ENCODE measurements around the gene NSUN5.

Gene NSUN5

DNA sequence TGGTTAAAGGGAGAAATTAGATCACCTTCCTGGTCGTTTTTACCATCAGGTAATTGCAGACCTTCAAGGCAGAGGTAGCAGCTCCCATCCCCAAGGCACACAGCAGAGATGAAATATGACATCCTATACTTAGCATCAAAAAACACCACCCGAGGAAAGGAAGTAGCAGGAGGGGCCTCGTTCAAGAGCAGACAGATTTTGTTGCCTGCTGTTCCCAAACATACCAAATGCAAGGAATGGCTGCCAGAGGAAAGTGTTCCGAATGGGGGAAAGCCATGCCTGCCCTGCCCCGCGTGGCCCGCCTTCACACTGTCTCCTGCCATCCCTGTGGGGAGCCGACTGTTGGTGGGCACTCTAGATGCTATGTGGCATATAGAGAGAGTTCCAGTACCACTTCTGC lies 37.3 kb upstream of the NSUN5 start:
- peaks cover 0 to 9% (median 6%) of the 10 kb centered on the region in 5 donors for H3K4me1 ChIP-seq (ENCODE audit: control insufficient read depth in 5 of 5, insufficient read depth in 5 of 5, low read length in 5 of 5)
- no peak overlapping the region for H3K4me3 ChIP-seq (ENCODE audit: low read depth in 1 of 5, low read length in 5 of 5)
- H3K9ac ChIP-seq (ENCODE audit: low read length in 5 of 5), result no peak overlapping the region
- H3K36me3 ChIP-seq (ENCODE audit: control insufficient read depth in 5 of 5, insufficient read depth in 5 of 5, low read length in 5 of 5), result no peaks in the 10 kb centered on the region
- H3K27ac ChIP-seq (ENCODE audit: low read depth, low read length), result no peak overlapping the region
- H3K27me3 ChIP-seq (ENCODE audit: control insufficient read depth in 5 of 5, insufficient read depth in 4 of 5, low read length in 5 of 5), result no peaks in the 10 kb centered on the region
- no peaks in the 10 kb centered on the region for H3K9me3 ChIP-seq (ENCODE audit: control insufficient read depth in 5 of 5, low read length in 5 of 5)

DNA sequence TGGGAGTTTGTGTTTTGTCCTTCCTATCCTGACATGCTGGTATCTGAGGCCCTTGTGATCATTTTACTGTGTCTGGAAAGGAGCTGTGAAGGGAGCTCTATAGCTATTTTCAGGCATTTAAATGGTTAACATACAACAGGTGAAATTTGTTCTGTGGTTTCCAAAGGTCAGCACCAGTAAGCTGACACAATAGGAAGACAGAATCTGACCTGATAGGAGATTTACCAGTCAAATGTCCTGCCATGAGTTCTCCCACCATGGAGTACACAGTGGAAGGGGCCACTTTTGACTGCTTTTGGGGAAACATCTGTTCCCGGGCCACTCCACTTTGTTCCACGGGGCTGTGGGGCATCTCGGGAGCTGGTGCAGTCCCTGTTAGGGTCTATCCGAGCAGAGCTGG lies 36.9 kb upstream of the NSUN5 start:
- Histone ChIP-seq H3K27me3 (ENCODE audit: control insufficient read depth in 5 of 5, insufficient read depth in 4 of 5, low read length in 5 of 5) (no peaks in the 10 kb centered on the region), H3K27ac (ENCODE audit: low read depth, low read length) (no peak overlapping the region), H3K9ac (ENCODE audit: low read length in 5 of 5) (no peak overlapping the region), H3K36me3 (ENCODE audit: control insufficient read depth in 5 of 5, insufficient read depth in 5 of 5, low read length in 5 of 5) (no peaks in the 10 kb centered on the region), H3K4me1 (ENCODE audit: control insufficient read depth in 5 of 5, insufficient read depth in 5 of 5, low read length in 5 of 5) (peaks cover 0 to 9% (median 6%) of the 10 kb centered on the region in 5 donors), H3K9me3 (ENCODE audit: control insufficient read depth in 5 of 5, low read length in 5 of 5) (no peaks in the 10 kb centered on the region), H3K4me3 (ENCODE audit: low read depth in 1 of 5, low read length in 5 of 5) (no peak overlapping the region)

DNA sequence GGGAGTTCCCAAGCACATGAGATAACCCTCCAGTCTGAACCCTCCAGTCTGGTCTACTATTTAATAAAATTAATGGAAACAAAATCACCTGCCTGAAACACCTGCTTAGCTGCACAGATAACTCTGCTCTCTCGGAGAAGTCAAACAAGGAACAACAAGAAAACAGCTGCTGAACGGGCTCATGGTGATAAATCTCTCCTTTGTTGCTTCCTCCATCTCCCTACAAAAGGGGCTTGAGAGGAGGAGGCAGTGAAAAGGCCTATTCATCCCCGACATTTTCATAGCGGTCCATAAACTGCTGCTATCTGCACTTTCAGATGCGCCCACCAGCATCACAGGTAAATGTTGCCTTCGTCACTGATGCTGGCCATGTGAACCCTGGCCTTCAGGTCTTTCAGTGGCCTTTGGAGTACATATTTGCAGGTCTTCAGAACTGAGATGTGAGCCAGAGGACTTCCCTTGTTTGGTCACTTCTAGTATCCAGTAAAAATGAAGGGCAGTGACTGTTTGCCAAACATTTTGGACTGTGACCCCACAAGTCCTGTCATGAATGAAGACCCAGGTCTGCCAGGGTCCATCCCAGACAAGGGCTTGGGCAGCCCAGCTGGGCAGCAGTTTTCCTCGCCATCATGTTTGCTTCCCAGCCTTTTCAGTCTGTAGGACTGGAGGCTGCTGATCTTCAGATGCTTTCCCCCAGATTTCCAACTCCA lies 35.2 kb upstream of the NSUN5 start:
- Histone ChIP-seq H3K36me3 (ENCODE audit: control insufficient read depth in 5 of 5, insufficient read depth in 5 of 5, low read length in 5 of 5) (no peaks in the 10 kb centered on the region), H3K27me3 (ENCODE audit: control insufficient read depth in 5 of 5, insufficient read depth in 4 of 5, low read length in 5 of 5) (no peaks in the 10 kb centered on the region)

DNA sequence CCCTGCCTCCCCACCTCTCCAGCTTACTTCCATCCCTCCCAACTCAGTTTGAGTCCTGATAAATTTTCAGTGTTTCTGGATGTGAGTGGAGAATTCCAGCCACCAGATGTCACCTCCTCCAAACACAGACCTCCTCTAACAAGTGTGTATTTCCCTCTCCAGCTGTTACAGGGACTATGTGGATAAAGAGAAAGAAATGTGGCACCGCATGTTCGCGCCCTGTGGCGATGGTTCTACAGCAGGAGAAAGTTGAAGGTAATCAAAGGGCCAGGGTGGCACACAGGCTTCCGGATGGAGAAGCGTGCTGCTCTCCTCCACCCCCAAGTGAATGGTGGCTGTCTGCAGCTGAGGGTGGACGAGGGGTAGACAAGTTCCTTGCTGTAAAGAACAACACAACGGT lies 34.0 kb upstream of the NSUN5 start:
- Histone ChIP-seq H3K9me3 (ENCODE audit: control insufficient read depth in 5 of 5, low read length in 5 of 5) (no peaks in the 10 kb centered on the region), H3K36me3 (ENCODE audit: control insufficient read depth in 5 of 5, insufficient read depth in 5 of 5, low read length in 5 of 5) (no peaks in the 10 kb centered on the region), H3K4me1 (ENCODE audit: control insufficient read depth in 5 of 5, insufficient read depth in 5 of 5, low read length in 5 of 5) (peaks cover 0 to 9% (median 6%) of the 10 kb centered on the region in 5 donors), H3K27ac (ENCODE audit: low read depth, low read length) (no peak overlapping the region), H3K9ac (ENCODE audit: low read length in 5 of 5) (no peak overlapping the region), H3K4me3 (ENCODE audit: low read depth in 1 of 5, low read length in 5 of 5) (peak overlapping the region; percentile 23 to 73 (median 52)), H3K27me3 (ENCODE audit: control insufficient read depth in 5 of 5, insufficient read depth in 4 of 5, low read length in 5 of 5) (no peaks in the 10 kb centered on the region)

More for the DNA sequence above, 35.2 kb upstream of the NSUN5 start:
- H3K4me1 ChIP-seq (ENCODE audit: control insufficient read depth in 5 of 5, insufficient read depth in 5 of 5, low read length in 5 of 5), result peaks cover 0 to 9% (median 6%) of the 10 kb centered on the region in 5 donors
- no peak overlapping the region for H3K9ac ChIP-seq (ENCODE audit: low read length in 5 of 5)
- H3K4me3 ChIP-seq (ENCODE audit: low read depth in 1 of 5, low read length in 5 of 5), result no peak overlapping the region
- no peaks in the 10 kb centered on the region for H3K9me3 ChIP-seq (ENCODE audit: control insufficient read depth in 5 of 5, low read length in 5 of 5)
- H3K27ac ChIP-seq (ENCODE audit: low read depth, low read length), result no peak overlapping the region

DNA sequence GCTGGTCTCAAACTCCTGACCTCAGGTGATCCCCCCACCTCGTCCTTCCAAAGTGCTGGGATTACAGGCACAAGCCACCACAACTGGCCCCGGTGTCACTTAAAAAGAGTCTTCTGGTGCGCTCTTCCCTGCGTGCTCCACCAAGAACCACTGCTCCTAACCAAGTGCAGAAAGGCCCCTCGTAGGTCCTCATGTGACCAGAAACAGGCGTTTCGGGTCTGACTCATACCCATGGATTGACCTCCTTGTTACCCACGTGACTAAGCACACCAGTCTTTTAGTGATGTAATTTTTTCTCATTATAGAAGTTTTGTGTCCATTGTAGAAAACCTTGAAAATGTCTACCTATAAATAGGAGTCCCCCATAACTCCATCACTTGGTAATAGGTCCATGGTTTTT lies 33.3 kb upstream of the NSUN5 start:
- H3K9ac ChIP-seq (ENCODE audit: low read length in 5 of 5), result no peak overlapping the region
- no peaks in the 10 kb centered on the region for H3K27me3 ChIP-seq (ENCODE audit: control insufficient read depth in 5 of 5, insufficient read depth in 4 of 5, low read length in 5 of 5)
- no peaks in the 10 kb centered on the region for H3K36me3 ChIP-seq (ENCODE audit: control insufficient read depth in 5 of 5, insufficient read depth in 5 of 5, low read length in 5 of 5)
- peaks cover 0 to 9% (median 6%) of the 10 kb centered on the region in 5 donors for H3K4me1 ChIP-seq (ENCODE audit: control insufficient read depth in 5 of 5, insufficient read depth in 5 of 5, low read length in 5 of 5)
- no peaks in the 10 kb centered on the region for H3K9me3 ChIP-seq (ENCODE audit: control insufficient read depth in 5 of 5, low read length in 5 of 5)
- no peak overlapping the region for H3K4me3 ChIP-seq (ENCODE audit: low read depth in 1 of 5, low read length in 5 of 5)
- no peak overlapping the region for H3K27ac ChIP-seq (ENCODE audit: low read depth, low read length)

DNA sequence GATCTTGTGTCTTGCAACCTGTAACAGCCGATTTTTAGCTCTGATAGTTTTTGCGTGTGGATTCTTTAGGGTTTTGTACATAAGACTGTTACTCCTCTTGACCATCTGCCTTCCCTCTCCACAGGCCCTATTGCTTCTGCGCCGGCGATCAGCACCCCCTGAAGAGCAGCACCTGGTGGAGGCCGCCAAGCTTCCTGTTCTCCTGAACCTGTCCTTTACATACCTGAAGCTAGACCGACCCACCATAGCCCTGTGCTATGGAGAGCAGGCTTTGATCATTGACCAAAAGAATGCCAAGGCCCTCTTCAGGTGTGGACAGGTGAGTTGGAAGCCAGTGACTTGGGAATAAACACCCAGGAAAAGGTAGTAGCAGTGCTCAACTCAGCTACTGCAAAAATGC lies 31.9 kb upstream of the NSUN5 start:
- H3K9ac ChIP-seq (ENCODE audit: low read length in 5 of 5), result no peak overlapping the region
- H3K4me3 ChIP-seq (ENCODE audit: low read depth in 1 of 5, low read length in 5 of 5), result no peak overlapping the region
- H3K27ac ChIP-seq (ENCODE audit: low read depth, low read length), result no peak overlapping the region
- H3K9me3 ChIP-seq (ENCODE audit: control insufficient read depth in 5 of 5, low read length in 5 of 5), result no peaks in the 10 kb centered on the region
- peaks cover 0 to 9% (median 6%) of the 10 kb centered on the region in 5 donors for H3K4me1 ChIP-seq (ENCODE audit: control insufficient read depth in 5 of 5, insufficient read depth in 5 of 5, low read length in 5 of 5)
- no peaks in the 10 kb centered on the region for H3K27me3 ChIP-seq (ENCODE audit: control insufficient read depth in 5 of 5, insufficient read depth in 4 of 5, low read length in 5 of 5)
- no peaks in the 10 kb centered on the region for H3K36me3 ChIP-seq (ENCODE audit: control insufficient read depth in 5 of 5, insufficient read depth in 5 of 5, low read length in 5 of 5)

DNA sequence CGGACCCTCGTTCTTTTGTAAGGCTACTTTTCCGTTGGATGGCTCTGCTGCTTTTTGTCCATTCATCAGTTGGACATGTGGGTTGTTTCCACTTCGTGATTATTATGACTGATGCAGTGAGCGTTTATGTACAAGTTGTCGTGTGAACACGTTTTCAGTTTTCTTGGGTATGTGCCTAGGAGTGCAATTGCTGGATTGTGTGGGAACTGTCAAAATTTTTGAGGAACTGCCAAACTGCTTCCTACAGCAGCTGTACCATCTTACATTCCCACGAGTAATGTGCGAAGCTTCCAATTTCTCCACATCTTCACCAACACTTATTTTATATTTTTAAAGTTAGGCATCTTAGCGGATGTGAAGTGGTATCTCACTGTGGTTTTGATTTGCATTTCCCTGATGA lies 29.7 kb upstream of the NSUN5 start:
- Histone ChIP-seq H3K9ac (ENCODE audit: low read length in 5 of 5) (no peak overlapping the region), H3K36me3 (ENCODE audit: control insufficient read depth in 5 of 5, insufficient read depth in 5 of 5, low read length in 5 of 5) (no peaks in the 10 kb centered on the region), H3K9me3 (ENCODE audit: control insufficient read depth in 5 of 5, low read length in 5 of 5) (no peaks in the 10 kb centered on the region), H3K4me1 (ENCODE audit: control insufficient read depth in 5 of 5, insufficient read depth in 5 of 5, low read length in 5 of 5) (peaks cover 0 to 9% (median 6%) of the 10 kb centered on the region in 5 donors), H3K27me3 (ENCODE audit: control insufficient read depth in 5 of 5, insufficient read depth in 4 of 5, low read length in 5 of 5) (no peaks in the 10 kb centered on the region), H3K27ac (ENCODE audit: low read depth, low read length) (no peak overlapping the region), H3K4me3 (ENCODE audit: low read depth in 1 of 5, low read length in 5 of 5) (no peak overlapping the region)

DNA sequence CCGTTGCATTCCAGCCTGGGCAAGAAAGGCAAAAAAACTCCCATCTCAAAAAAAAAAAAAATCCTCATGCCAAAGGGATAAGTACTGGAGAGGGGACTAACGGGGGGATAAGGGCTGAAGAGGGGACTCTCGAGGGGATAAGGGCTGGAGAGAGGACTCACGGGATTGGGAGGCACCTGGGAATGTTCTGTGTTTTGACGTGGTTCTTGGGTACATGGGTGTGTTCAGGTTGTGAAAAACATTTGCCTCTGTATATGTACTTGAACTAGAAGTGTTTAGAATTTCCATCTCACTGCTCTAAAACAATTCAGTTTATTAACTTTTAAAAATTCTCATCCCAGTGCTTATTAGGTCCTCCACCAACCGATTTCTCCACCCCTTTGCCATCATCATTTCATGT lies 23.8 kb upstream of the NSUN5 start:
- H3K9ac ChIP-seq (ENCODE audit: low read length in 5 of 5), result no peak overlapping the region
- H3K4me3 ChIP-seq (ENCODE audit: low read depth in 1 of 5, low read length in 5 of 5), result no peak overlapping the region
- no peaks in the 10 kb centered on the region for H3K27me3 ChIP-seq (ENCODE audit: control insufficient read depth in 5 of 5, insufficient read depth in 4 of 5, low read length in 5 of 5)
- no peak overlapping the region for H3K27ac ChIP-seq (ENCODE audit: low read depth, low read length)
- H3K36me3 ChIP-seq (ENCODE audit: control insufficient read depth in 5 of 5, insufficient read depth in 5 of 5, low read length in 5 of 5), result no peaks in the 10 kb centered on the region
- H3K4me1 ChIP-seq (ENCODE audit: control insufficient read depth in 5 of 5, insufficient read depth in 5 of 5, low read length in 5 of 5), result peaks cover 0 to 11% (median 2%) of the 10 kb centered on the region in 5 donors
- no peaks in the 10 kb centered on the region for H3K9me3 ChIP-seq (ENCODE audit: control insufficient read depth in 5 of 5, low read length in 5 of 5)

DNA sequence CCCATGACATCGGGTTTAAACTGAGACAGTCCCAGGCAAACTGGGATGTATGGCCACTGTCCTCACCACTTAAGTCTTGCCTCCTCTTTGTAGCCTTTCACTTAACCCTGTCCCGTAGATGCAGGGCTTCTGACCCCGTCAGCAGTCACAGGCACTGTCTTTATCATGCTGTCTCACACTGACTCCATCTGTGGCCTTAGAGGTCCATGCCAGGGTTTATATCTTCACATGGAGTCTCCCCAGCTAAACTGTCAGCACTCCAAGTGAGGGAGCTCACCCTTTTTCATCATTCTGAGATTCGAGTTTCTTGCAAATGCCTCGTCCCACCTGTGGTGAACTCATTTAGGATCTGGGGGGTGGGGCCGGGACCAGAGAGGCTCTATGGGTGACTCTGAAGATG lies 22.1 kb upstream of the NSUN5 start:
- no peak overlapping the region for H3K4me3 ChIP-seq (ENCODE audit: low read depth in 1 of 5, low read length in 5 of 5)
- H3K9ac ChIP-seq (ENCODE audit: low read length in 5 of 5), result no peak overlapping the region
- H3K27me3 ChIP-seq (ENCODE audit: control insufficient read depth in 5 of 5, insufficient read depth in 4 of 5, low read length in 5 of 5), result no peaks in the 10 kb centered on the region
- no peaks in the 10 kb centered on the region for H3K9me3 ChIP-seq (ENCODE audit: control insufficient read depth in 5 of 5, low read length in 5 of 5)
- no peak overlapping the region for H3K27ac ChIP-seq (ENCODE audit: low read depth, low read length)
- no peaks in the 10 kb centered on the region for H3K36me3 ChIP-seq (ENCODE audit: control insufficient read depth in 5 of 5, insufficient read depth in 5 of 5, low read length in 5 of 5)
- H3K4me1 ChIP-seq (ENCODE audit: control insufficient read depth in 5 of 5, insufficient read depth in 5 of 5, low read length in 5 of 5), result peaks cover 0 to 11% (median 2%) of the 10 kb centered on the region in 5 donors

DNA sequence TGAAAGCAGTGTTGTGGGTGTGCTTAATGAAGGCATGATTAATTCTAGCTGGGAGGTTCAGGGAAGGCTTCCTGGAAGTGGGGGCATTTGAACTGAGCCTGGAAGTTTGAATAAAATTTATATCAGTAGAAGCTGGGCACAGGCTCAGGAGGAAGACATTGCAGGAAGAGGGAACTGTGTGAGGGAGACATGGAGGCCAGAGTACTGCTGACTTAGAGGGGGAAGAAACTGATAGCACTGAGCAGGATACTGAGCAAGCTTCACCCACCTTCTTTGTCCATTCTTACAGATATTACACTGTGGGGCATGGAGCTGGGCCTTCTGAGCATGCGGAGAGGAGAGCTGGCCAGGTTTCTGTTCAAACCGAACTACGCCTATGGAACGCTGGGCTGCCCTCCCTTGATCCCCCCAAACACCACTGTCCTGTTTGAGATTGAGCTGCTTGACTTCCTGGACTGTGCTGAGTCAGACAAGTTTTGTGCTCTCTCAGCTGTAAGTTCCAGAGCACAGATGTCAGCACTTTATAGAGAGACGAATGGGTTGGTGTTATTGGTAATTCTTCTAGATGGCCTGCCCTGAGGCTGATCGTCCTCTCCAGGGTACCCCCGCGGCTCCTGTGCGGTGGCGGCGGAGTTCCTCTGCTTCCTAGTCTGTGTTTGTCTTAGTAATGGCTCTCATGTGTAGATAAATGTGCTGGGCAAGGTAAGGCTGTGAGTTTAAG lies 21.4 kb upstream of the NSUN5 start:
- no peaks in the 10 kb centered on the region for H3K36me3 ChIP-seq (ENCODE audit: control insufficient read depth in 5 of 5, insufficient read depth in 5 of 5, low read length in 5 of 5)
- H3K9me3 ChIP-seq (ENCODE audit: control insufficient read depth in 5 of 5, low read length in 5 of 5), result no peaks in the 10 kb centered on the region
- H3K27ac ChIP-seq (ENCODE audit: low read depth, low read length), result no peak overlapping the region
- no peak overlapping the region for H3K9ac ChIP-seq (ENCODE audit: low read length in 5 of 5)
- no peak overlapping the region for H3K4me3 ChIP-seq (ENCODE audit: low read depth in 1 of 5, low read length in 5 of 5)
- H3K4me1 ChIP-seq (ENCODE audit: control insufficient read depth in 5 of 5, insufficient read depth in 5 of 5, low read length in 5 of 5), result peaks cover 0 to 11% (median 2%) of the 10 kb centered on the region in 5 donors
- no peaks in the 10 kb centered on the region for H3K27me3 ChIP-seq (ENCODE audit: control insufficient read depth in 5 of 5, insufficient read depth in 4 of 5, low read length in 5 of 5)
